Measurements from ENCODE around the gene GRK2. TPM values are rescaled to one million over a fixed set of nuclear protein-coding genes. Genes with fewer than 3 reads are reported as not detected.

The GRK2 gene
- total RNA-seq, 2 donors from 2014 or later, result 27.4 to 36.3 TPM

DNA sequence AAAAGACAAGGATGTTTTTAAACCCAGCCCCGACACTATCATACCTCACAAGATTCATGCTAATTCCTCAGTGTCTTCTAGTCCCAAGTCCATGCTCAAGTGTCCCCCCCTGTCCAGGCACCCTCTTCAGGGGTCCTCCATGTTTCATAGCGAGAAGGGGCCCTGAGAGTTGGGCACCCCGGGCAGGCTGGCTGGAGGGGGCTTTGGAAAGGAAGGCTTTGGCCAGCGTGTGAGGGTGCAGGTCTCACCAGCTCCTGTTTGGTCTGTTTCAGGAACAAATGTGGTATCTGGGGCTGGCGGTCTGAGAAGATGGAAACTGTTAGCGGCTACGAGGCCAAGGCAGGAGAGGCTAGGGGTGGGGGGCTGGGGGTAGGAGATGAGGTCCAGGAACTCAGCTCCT lies 32.5 kb downstream of the GRK2 start:
- 91 to 97% methylated on average over 5 to 7 of the region's 7 CpGs for WGBS, 2 donors
- no peaks in the 10 kb centered on the region for H3K9me3 ChIP-seq
- peaks cover 0 to 2% of the 10 kb centered on the region in 2 donors for H3K36me3 ChIP-seq (replicated peaks in 1 of 2; ENCODE audit: insufficient read depth in 1 of 2, low read depth in 2 of 2)

GRCh38 chr11:67299471-67300191 lies 33.4 kb downstream of the GRK2 start:
- Histone ChIP-seq H3K27me3 (no peaks in the 10 kb centered on the region), H3K4me3 (no peak overlapping the region), H3K9me3 (no peaks in the 10 kb centered on the region), H3K36me3 (replicated peaks in 1 of 2; ENCODE audit: insufficient read depth in 1 of 2, low read depth in 2 of 2) (peaks cover 0 to 2% of the 10 kb centered on the region in 2 donors), H3K27ac (no peak overlapping the region), H3K4me1 (peaks cover 26% of the 10 kb centered on the region)
- 85 to 90% methylated on average over 5 to 28 of the region's 29 CpGs for WGBS, 2 donors
- DNase-seq (no peak), ATAC-seq (no peak)
- TF ChIP-seq CTCF (IDR thresholded peaks at IDR 0.05), result no peak
- intact Hi-C loops (cut with DNase I), result no loop called here

More for the DNA sequence above, 32.5 kb downstream of the GRK2 start:
- Histone ChIP-seq H3K27ac (no peak overlapping the region), H3K4me3 (no peak overlapping the region), H3K27me3 (no peaks in the 10 kb centered on the region), H3K4me1 (peaks cover 19% of the 10 kb centered on the region)
- DNase-seq, result no peak
- no peak for ATAC-seq
- intact Hi-C loops (cut with DNase I), result no loop called here
- TF ChIP-seq CTCF (IDR thresholded peaks at IDR 0.05) (no peak), POLR2A (IDR thresholded peaks at IDR 0.05) (no peak)

- no peak overlapping the region for H3K27ac ChIP-seq
- H3K4me3 ChIP-seq, result no peak overlapping the region
- 88 to 90% methylated on average over 9 to 13 of the region's 13 CpGs for WGBS, 2 donors
- H3K36me3 ChIP-seq (replicated peaks in 1 of 2; ENCODE audit: insufficient read depth in 1 of 2, low read depth in 2 of 2), result peaks cover 0 to 2% of the 10 kb centered on the region in 2 donors
- peaks cover 31% of the 10 kb centered on the region for H3K4me1 ChIP-seq
- DNase-seq, result no peak
- TF ChIP-seq CTCF (IDR thresholded peaks at IDR 0.05), result no peak
- no peak for TF ChIP-seq POLR2A (IDR thresholded peaks at IDR 0.05)
- intact Hi-C loops (cut with DNase I), result no loop called here
- H3K9me3 ChIP-seq, result no peaks in the 10 kb centered on the region
- H3K27me3 ChIP-seq, result no peaks in the 10 kb centered on the region
- ATAC-seq, result no peak
These were observed 34.0 kb downstream of the GRK2 start for GRCh38 chr11:67300256-67300755.

GRCh38 chr11:67300756-67301312 lies 34.6 kb downstream of the GRK2 start:
- DNase-seq (peak in 1 of 4 donors; percentile 14), ATAC-seq (no peak)
- intact Hi-C loops (cut with DNase I), result no loop called here
- TF ChIP-seq POLR2A (IDR thresholded peaks at IDR 0.05), result no peak
- TF ChIP-seq CTCF (IDR thresholded peaks at IDR 0.05), result no peak
- Histone ChIP-seq H3K27me3 (no peaks in the 10 kb centered on the region), H3K36me3 (replicated peaks in 1 of 2; ENCODE audit: insufficient read depth in 1 of 2, low read depth in 2 of 2) (peaks cover 0 to 2% of the 10 kb centered on the region in 2 donors), H3K4me3 (no peak overlapping the region), H3K4me1 (peaks cover 34% of the 10 kb centered on the region), H3K9me3 (no peaks in the 10 kb centered on the region), H3K27ac (no peak overlapping the region)
- 92% methylated on average over 18 to 22 of the region's 22 CpGs for WGBS, 2 donors

All from body of pancreas (tissue), 4 donors.